Caco-2 (cell line): ENCODE data around the gene PBX1. TPM values are rescaled to one million over a fixed set of nuclear protein-coding genes. Genes with fewer than 3 reads are reported as not detected.

ENCODE experiments used
- BruUV-seq: library from RNA; stranded (reverse); fragments of 400-500 nt; replicated peaks from 2 replicates; lab custom pipeline; 2021; lab: Mats Ljungman, UMichigan
- CTCF ChIA-PET: fragments of 300-600 bp; sonication (Branson Sonifier 250); formaldehyde crosslinking; loops from one replicate; lab custom pipeline; 2022; ENCODE audit warnings: antibody characterized with exemption; lab: Charles Lee
- POLR2A ChIA-PET: fragments of 300-600 bp; sonication (Branson Sonifier 250); formaldehyde crosslinking; loops from one replicate; lab custom pipeline; 2022; ENCODE audit warnings: antibody characterized with exemption; lab: Charles Lee
- DNase-seq, 2 experiments: peaks; one replicate each; pipeline versions ENCODE4 v3.0.0 to v3.0.0-alpha.2; 2020 to 2022
- H3K27me3 ChIP-seq: replicated peaks from 2 replicates; pipeline ENCODE4 v1.6.0; 2011; ENCODE audit warnings: low read length; ENCODE audit not compliant: control insufficient read depth, insufficient read depth
- H3K36me3 ChIP-seq: 2 replicates; pipeline ENCODE4 v1.5.1; 2011; ENCODE audit warnings: low read length; ENCODE audit not compliant: control insufficient read depth, insufficient read depth
- H3K4me1 ChIP-seq: fragments of 250-450 bp; sonication (Bioruptor Pico); 2 replicates; pipeline ENCODE4 v1.5.1; 2020; ENCODE audit warnings: mild to moderate bottlenecking
- H3K4me3 ChIP-seq: 2 replicates; pipeline ENCODE4 v1.5.1; 2011; ENCODE audit warnings: low read depth, mild to moderate bottlenecking, control low read depth, low read length
- H3K9me3 ChIP-seq: fragments of 250-450 bp; sonication (Bioruptor Pico); 2 replicates; pipeline ENCODE4 v1.5.1; 2020; ENCODE audit warnings: mild to moderate bottlenecking, moderate library complexity
- H3K27ac Mint-ChIP-seq: one replicate; pipeline ENCODE4 v1.8.0; 2022; ENCODE audit warnings: mixed read lengths; ENCODE audit not compliant: unreplicated experiment
- H3K27me3 Mint-ChIP-seq: one replicate; pipeline ENCODE4 v1.8.0; 2022; ENCODE audit warnings: mixed read lengths; ENCODE audit not compliant: insufficient read depth, unreplicated experiment
- H3K36me3 Mint-ChIP-seq: one replicate; pipeline ENCODE4 v1.8.0; 2022; ENCODE audit warnings: mild to moderate bottlenecking, mixed read lengths; ENCODE audit not compliant: insufficient read depth, unreplicated experiment
- H3K4me1 Mint-ChIP-seq: one replicate; pipeline ENCODE4 v1.8.0; 2022; ENCODE audit warnings: low read depth, mixed read lengths; ENCODE audit not compliant: unreplicated experiment
- H3K4me3 Mint-ChIP-seq: one replicate; pipeline ENCODE4 v1.8.0; 2022; ENCODE audit warnings: mild to moderate bottlenecking, moderate library complexity, mixed read lengths; ENCODE audit not compliant: unreplicated experiment
- H3K9me3 Mint-ChIP-seq: one replicate; pipeline ENCODE4 v1.8.0; 2022; ENCODE audit warnings: mixed read lengths; ENCODE audit not compliant: unreplicated experiment
- intact Hi-C: fragments of 100-400 bp; cut with micrococcal nuclease; formaldehyde crosslinking; loops from one replicate; pipeline ENCODE4 v1.10.0; 2022; ENCODE audit not compliant: unreplicated experiment
- total RNA-seq: library from RNA; stranded (reverse); gene quantifications from 2 replicates; pipeline ENCODE4 v1.2.3, GENCODE V29; 2022
- TF ChIP-seq, protein P1 (sequence below), 2 experiments: fragments of 200-600 bp in 1 of 2; IDR thresholded peaks; 1 replicate in 1 of 2; 2 replicates in 1 of 2; pipeline versions ENCODE4 v1.5.1 to v1.8.0; 2011 to 2022; ENCODE audit warnings: antibody characterized with exemption in 1 of 2, control low read depth in 1 of 2, inconsistent platforms in 1 of 2, low read depth in 1 of 2, low read length in 1 of 2, mild to moderate bottlenecking in 1 of 2, moderate library complexity in 1 of 2; ENCODE audit not compliant: insufficient read depth in 1 of 2, severe bottlenecking in 1 of 2, unreplicated experiment in 1 of 2

Gene PBX1
- total RNA-seq, 1 experiment from 2014 or later, result 103 TPM

GRCh38 chr1:164765992-164766720 lies 207.2 kb downstream of the PBX1 start:
- peaks cover 33% of the 10 kb centered on the region for H3K4me1 ChIP-seq
- Mint-ChIP-seq H3K4me1 (peaks cover 27% of the 10 kb centered on the region), H3K4me3 (no peak overlapping the region), H3K36me3 (no peaks in the 10 kb centered on the region), H3K27me3 (no peaks in the 10 kb centered on the region), H3K27ac (no peak overlapping the region), H3K9me3 (no peaks in the 10 kb centered on the region)
- intact Hi-C loops, result no loop called here
- peaks cover 1% of the 10 kb centered on the region; the same call in 1 of the 2 replicates for H3K36me3 ChIP-seq
- no peaks in the 10 kb centered on the region for H3K9me3 ChIP-seq
- POLR2A ChIA-PET, result no interaction called here
- TF ChIP-seq, protein P1, sequence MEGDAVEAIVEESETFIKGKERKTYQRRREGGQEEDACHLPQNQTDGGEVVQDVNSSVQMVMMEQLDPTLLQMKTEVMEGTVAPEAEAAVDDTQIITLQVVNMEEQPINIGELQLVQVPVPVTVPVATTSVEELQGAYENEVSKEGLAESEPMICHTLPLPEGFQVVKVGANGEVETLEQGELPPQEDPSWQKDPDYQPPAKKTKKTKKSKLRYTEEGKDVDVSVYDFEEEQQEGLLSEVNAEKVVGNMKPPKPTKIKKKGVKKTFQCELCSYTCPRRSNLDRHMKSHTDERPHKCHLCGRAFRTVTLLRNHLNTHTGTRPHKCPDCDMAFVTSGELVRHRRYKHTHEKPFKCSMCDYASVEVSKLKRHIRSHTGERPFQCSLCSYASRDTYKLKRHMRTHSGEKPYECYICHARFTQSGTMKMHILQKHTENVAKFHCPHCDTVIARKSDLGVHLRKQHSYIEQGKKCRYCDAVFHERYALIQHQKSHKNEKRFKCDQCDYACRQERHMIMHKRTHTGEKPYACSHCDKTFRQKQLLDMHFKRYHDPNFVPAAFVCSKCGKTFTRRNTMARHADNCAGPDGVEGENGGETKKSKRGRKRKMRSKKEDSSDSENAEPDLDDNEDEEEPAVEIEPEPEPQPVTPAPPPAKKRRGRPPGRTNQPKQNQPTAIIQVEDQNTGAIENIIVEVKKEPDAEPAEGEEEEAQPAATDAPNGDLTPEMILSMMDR (IDR thresholded peaks at IDR 0.05; ENCODE audit: insufficient read depth in 1 of 2, low read depth in 1 of 2, low read length in 1 of 2, severe bottlenecking in 1 of 2, unreplicated experiment in 1 of 2), result no peak
- no TSS peak for BruUV-seq
- no peak overlapping the region for H3K4me3 ChIP-seq
- no peak for DNase-seq
- no peaks in the 10 kb centered on the region for H3K27me3 ChIP-seq
- CTCF ChIA-PET, result no interaction called here

DNA sequence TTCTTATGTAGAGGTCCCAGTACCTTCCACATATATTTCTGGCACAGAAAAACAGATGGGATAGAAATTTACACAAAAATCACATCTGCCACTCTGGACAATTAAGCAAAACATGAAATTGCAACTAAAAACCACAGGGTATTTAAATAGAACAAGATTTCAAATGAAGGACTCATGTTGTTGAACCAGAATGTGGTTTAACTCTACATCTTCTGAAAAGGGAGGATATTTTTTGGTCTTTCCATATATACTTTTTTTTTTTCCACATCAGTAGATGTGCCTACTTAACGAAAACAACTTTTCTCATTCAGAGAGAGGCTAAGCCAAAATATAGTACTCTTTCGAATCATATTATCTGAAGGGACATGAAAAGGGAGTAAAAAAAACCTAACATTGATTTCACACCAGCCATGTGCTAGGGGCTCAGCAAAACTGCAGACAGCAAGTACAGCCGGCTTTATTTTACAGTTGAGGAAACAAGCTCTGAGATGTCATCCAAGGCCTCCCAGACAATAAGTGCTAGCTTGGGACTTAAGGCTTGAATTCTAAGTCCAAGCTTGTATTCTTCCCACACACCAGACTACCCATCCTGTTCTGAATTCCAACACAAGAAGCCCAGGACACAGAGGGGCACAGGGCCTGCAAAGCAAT lies 208.9 kb downstream of the PBX1 start:
- Mint-ChIP-seq H3K27me3 (no peaks in the 10 kb centered on the region), H3K36me3 (no peaks in the 10 kb centered on the region), H3K9me3 (no peaks in the 10 kb centered on the region), H3K27ac (peak overlapping the region; percentile 30), H3K4me1 (peaks cover 41% of the 10 kb centered on the region), H3K4me3 (no peak overlapping the region)
- ChIA-PET CTCF (no interaction called here), POLR2A (no interaction called here)
- TF ChIP-seq, protein P1 (IDR thresholded peaks at IDR 0.05; ENCODE audit: insufficient read depth in 1 of 2, low read depth in 1 of 2, low read length in 1 of 2, severe bottlenecking in 1 of 2, unreplicated experiment in 1 of 2), result no peak
- Histone ChIP-seq H3K4me3 (no peak overlapping the region), H3K4me1 (peaks cover 50% of the 10 kb centered on the region), H3K9me3 (no peaks in the 10 kb centered on the region), H3K36me3 (peaks cover 1% of the 10 kb centered on the region; the same call in 1 of the 2 replicates), H3K27me3 (no peaks in the 10 kb centered on the region)
- intact Hi-C loops, result no loop called here
- no peak for DNase-seq
- BruUV-seq, result no TSS peak

- no peak for DNase-seq
- BruUV-seq, result no TSS peak
- no peaks in the 10 kb centered on the region for H3K27me3 ChIP-seq
- no peaks in the 10 kb centered on the region for H3K9me3 Mint-ChIP-seq
- peaks cover 1% of the 10 kb centered on the region; the same call in 1 of the 2 replicates for H3K36me3 ChIP-seq
- TF ChIP-seq, protein P1 (IDR thresholded peaks at IDR 0.05; ENCODE audit: insufficient read depth in 1 of 2, low read depth in 1 of 2, low read length in 1 of 2, severe bottlenecking in 1 of 2, unreplicated experiment in 1 of 2), result no peak
- intact Hi-C loops, result no loop called here
- no peaks in the 10 kb centered on the region for H3K27me3 Mint-ChIP-seq
- peaks cover 49% of the 10 kb centered on the region for H3K4me1 Mint-ChIP-seq
- H3K4me3 Mint-ChIP-seq, result no peak overlapping the region
- no peaks in the 10 kb centered on the region for H3K9me3 ChIP-seq
- CTCF ChIA-PET, result interaction anchor here (0.6 kb wide), 1 partner anchor 52 kb away, joined by 3 read pairs; no protein-coding TSS in a partner anchor
- POLR2A ChIA-PET, result no interaction called here
- no peak overlapping the region for H3K4me3 ChIP-seq
- peaks cover 57% of the 10 kb centered on the region for H3K4me1 ChIP-seq
- peak overlapping the region; percentile 30 for H3K27ac Mint-ChIP-seq
- no peaks in the 10 kb centered on the region for H3K36me3 Mint-ChIP-seq
Measured at GRCh38 chr1:164768619-164769018, 209.6 kb downstream of the PBX1 start.
